K562 (cell line): ENCODE measurements around the gene RGL2. TPM values are rescaled to one million over a fixed set of nuclear protein-coding genes. Genes with fewer than 3 reads are reported as not detected.

Experiments
- ATF6 ChIP-seq: sonication (generic); formaldehyde crosslinking; IDR thresholded peaks from 2 replicates; pipeline ENCODE4 v1.4.0; 2020; ENCODE audit warnings: mild to moderate bottlenecking, missing genetic modification reagents
- CREB3L1 ChIP-seq: fragments of 450-650 bp; IDR thresholded peaks from 2 replicates; pipeline ENCODE4 v1.6.1; 2014; ENCODE audit warnings: low read depth, mild to moderate bottlenecking, moderate library complexity, borderline replicate concordance
- CREM ChIP-seq: IDR thresholded peaks from 2 replicates; pipeline ENCODE4 v1.6.1; 2014; ENCODE audit warnings: antibody characterized with exemption, low read depth
- CXXC5 ChIP-seq: fragments of 250-450 bp; sonication (Bioruptor Pico); IDR thresholded peaks from 2 replicates; pipeline ENCODE4 v1.8.0; 2022; ENCODE audit warnings: inconsistent platforms, mild to moderate bottlenecking, moderate library complexity
- FOXK1 ChIP-seq: sonication (generic); formaldehyde crosslinking; IDR thresholded peaks from 2 replicates; pipeline ENCODE4 v1.8.0; 2022; ENCODE audit warnings: missing genetic modification reagents, mild to moderate bottlenecking, borderline replicate concordance
- RBM39 ChIP-seq: fragments of 200-400 bp; formaldehyde crosslinking; optimal IDR thresholded peaks from 2 replicates; pipeline ENCODE3; 2018; ENCODE audit warnings: low read depth, low read length
- RNF219 ChIP-seq: fragments of 250-450 bp; sonication (Bioruptor Pico); IDR thresholded peaks from 2 replicates; pipeline ENCODE4 v1.5.0; 2022; ENCODE audit warnings: mild to moderate bottlenecking
- SNRNP70 ChIP-seq: fragments of 200-400 bp; formaldehyde crosslinking; optimal IDR thresholded peaks from 2 replicates; pipeline ENCODE3; 2017; ENCODE audit warnings: low read depth, low read length
- ZBTB5 ChIP-seq: fragments of 450-650 bp; IDR thresholded peaks from 2 replicates; pipeline ENCODE4 v1.6.1; 2017; ENCODE audit warnings: antibody characterized with exemption
- ZBTB9 ChIP-seq: fragments of 450-650 bp; formaldehyde crosslinking; IDR thresholded peaks from 2 replicates; pipeline ENCODE4 v1.4.0; 2020; ENCODE audit warnings: mild to moderate bottlenecking, moderate library complexity
- ZC3H11A ChIP-seq: IDR thresholded peaks from 2 replicates; pipeline ENCODE4 v1.6.1; 2012; ENCODE audit warnings: low read depth, low read length, improper control_type of control experiment
- ZFX ChIP-seq: sonication (generic); formaldehyde crosslinking; IDR thresholded peaks from 2 replicates; pipeline ENCODE4 v1.8.0; 2022; ENCODE audit warnings: mild to moderate bottlenecking, missing genetic modification reagents, moderate library complexity
- ZMIZ1 ChIP-seq, 2 experiments: fragments of 150-350 bp in 1 of 2; IDR thresholded peaks; 2 replicates each; pipeline ENCODE4 v1.6.1; 2012 to 2016; ENCODE audit warnings: low read depth in 2 of 2, low read length in 2 of 2, mild to moderate bottlenecking in 1 of 2, moderate library complexity in 1 of 2
- ZNF140 ChIP-seq: fragments of 250-450 bp; sonication (Bioruptor Pico); IDR thresholded peaks from 2 replicates; pipeline ENCODE4 v1.8.0; 2021; ENCODE audit warnings: moderate library complexity, mild to moderate bottlenecking, inconsistent platforms
- polyA plus RNA-seq, 8 experiments: library from polyadenylated mRNA; depleted of rRNA in 4 of 8; stranded (reverse) in 5 of 8; unstranded in 3 of 8; fragments of >200 nt; fragmentation: Nextera tagmentation in 2 of 8; fragmentation: Illumina TruSeq in 1 of 8; extraction: Ambion mirVana in 2 of 8; extraction: Trizol in 1 of 8; gene quantifications; 2 replicates each; pipeline versions ENCODE4 v1.2.1 to v1.2.3, GENCODE V29; 2011 to 2014; ENCODE audit warnings: inconsistent platforms in 1 of 8, missing spikeins in 1 of 8
- total RNA-seq, 7 experiments: library from RNA; depleted of rRNA in 6 of 7; stranded (reverse); fragments of >200 nt in 6 of 7; fragmentation: Illumina TruSeq in 2 of 7; extraction: Trizol in 2 of 7; gene quantifications; 2 replicates each; pipeline versions ENCODE4 v1.2.1 to v1.2.3, GENCODE V29; 2011 to 2021; ENCODE audit warnings: low replicate concordance in 1 of 7

RGL2 gene
- total and polyA plus RNA-seq, 9 of the 15 experiments (the other 6 are each of a cell fraction or from before 2014, with no cell fraction given), result 1.8 to 57.1 (median 19.5) TPM

GRCh38 chr6:33279971-33280511, 18.7 kb downstream of the RGL2 start (continued):
- TF ChIP-seq RBM39 (no peak), CREM (peak; percentile 57), SNRNP70 (no peak), RNF219 (CRISPR knock-in tag) (no peak), ZFX (peak; percentile 42), CXXC5 (CRISPR knock-in tag) (no peak), ZC3H11A (peak; percentile 49; the same call in 1 of the 2 replicates), ZBTB9 (CRISPR knock-in tag) (no peak), ZNF140 (CRISPR knock-in tag) (no peak), ATF6 (no peak), ZMIZ1 (IDR thresholded peaks at IDR 0.05; ENCODE audit: low read depth in 2 of 2, low read length in 2 of 2) (no peak), CREB3L1 (peak; percentile 41; the same call in 1 of the 2 replicates), FOXK1 (CRISPR knock-in tag) (peak; percentile 71; the same call in 1 of the 2 replicates), ZBTB5 (no peak)
